Central memory CD8-positive, alpha-beta T cell (primary cell): ENCODE measurements around the gene RPLP2.

Experiments
- ATAC-seq: fragments of 150-1000 bp; cut with Tn5 transposase; replicated peaks from 2 replicates; pipeline ENCODE4 v1.10.0; 2022; ENCODE audit warnings: mild to moderate bottlenecking, moderate FRiP score, moderate number of reproducible peaks; ENCODE audit not compliant: poor library complexity, severe bottlenecking; ENCODE audit errors: extremely low read depth
- DNase-seq, 2 donors: peaks; one replicate each; pipeline ENCODE4 v3.0.0; 2021; ENCODE audit warnings: low spot score in 2 of 2
- H3K27ac Mint-ChIP-seq: one replicate; pipeline ENCODE4 v1.8.0; 2022; ENCODE audit warnings: low read depth, mild to moderate bottlenecking, moderate library complexity, mixed read lengths
- H3K27me3 Mint-ChIP-seq: one replicate; pipeline ENCODE4 v1.8.0; 2022; ENCODE audit warnings: mixed read lengths
- H3K36me3 Mint-ChIP-seq: one replicate; pipeline ENCODE4 v1.8.0; 2022; ENCODE audit warnings: mild to moderate bottlenecking, moderate library complexity, mixed read lengths; ENCODE audit not compliant: insufficient read depth
- H3K4me1 Mint-ChIP-seq: one replicate; pipeline ENCODE4 v1.8.0; 2022; ENCODE audit warnings: mixed read lengths
- H3K4me3 Mint-ChIP-seq: one replicate; pipeline ENCODE4 v1.8.0; 2022; ENCODE audit warnings: mild to moderate bottlenecking, moderate library complexity, mixed read lengths
- H3K9me3 Mint-ChIP-seq: one replicate; pipeline ENCODE4 v1.8.0; 2022; ENCODE audit warnings: mixed read lengths

RPLP2 gene

GRCh38 chr11:797296-798092 is 12.3 kb upstream of the RPLP2 start:
- peak; percentile 61 for ATAC-seq
- no peaks in the 10 kb centered on the region for H3K9me3 Mint-ChIP-seq
- H3K4me1 Mint-ChIP-seq, result peaks cover 15% of the 10 kb centered on the region
- H3K4me3 Mint-ChIP-seq, result peak overlapping the region; percentile 91
- no peaks in the 10 kb centered on the region for H3K27me3 Mint-ChIP-seq
- peak; percentile 56 to 76 for DNase-seq
- H3K27ac Mint-ChIP-seq, result peak overlapping the region; percentile 92
- peaks cover 17% of the 10 kb centered on the region for H3K36me3 Mint-ChIP-seq

GRCh38 chr11:798093-798713 is 11.6 kb upstream of the RPLP2 start, which contains the start of gene SLC25A22:
Gene SLC25A22, minus strand, starts transcription at chr11:798281. Its CDS starts 3,275 bp downstream, at chr11:795006.
- peak within 1 kb of the TSS; percentile 91 for H3K4me3 Mint-ChIP-seq
- peak within 1 kb of the TSS; percentile 92 for H3K27ac Mint-ChIP-seq
- H3K9me3 Mint-ChIP-seq, result no peaks in the 10 kb centered on the region
- peaks cover 14% of the 10 kb centered on the region for H3K36me3 Mint-ChIP-seq
- ATAC-seq, result peak; percentile 50
- peaks cover 15% of the 10 kb centered on the region for H3K4me1 Mint-ChIP-seq
- H3K27me3 Mint-ChIP-seq, result no peaks in the 10 kb centered on the region
- DNase-seq, result peak; percentile 77 to 81

GRCh38 chr11:799641-800316 is 10.0 kb upstream of the RPLP2 start:
- Mint-ChIP-seq H3K4me3 (no peak overlapping the region), H3K4me1 (peaks cover 15% of the 10 kb centered on the region), H3K27me3 (no peaks in the 10 kb centered on the region), H3K9me3 (no peaks in the 10 kb centered on the region), H3K27ac (no peak overlapping the region), H3K36me3 (peaks cover 13% of the 10 kb centered on the region)
- no peak for ATAC-seq
- DNase-seq, result no peak

GRCh38 chr11:800473-800872 is 9.3 kb upstream of the RPLP2 start:
- Mint-ChIP-seq H3K4me1 (peaks cover 15% of the 10 kb centered on the region), H3K9me3 (no peaks in the 10 kb centered on the region), H3K4me3 (no peak overlapping the region), H3K27me3 (no peaks in the 10 kb centered on the region), H3K27ac (no peak overlapping the region), H3K36me3 (peaks cover 11% of the 10 kb centered on the region)
- DNase-seq (no peak), ATAC-seq (no peak)

GRCh38 chr11:801097-801780 is 8.5 kb upstream of the RPLP2 start:
- DNase-seq (no peak), ATAC-seq (no peak)
- Mint-ChIP-seq H3K27ac (no peak overlapping the region), H3K9me3 (no peaks in the 10 kb centered on the region), H3K4me1 (peaks cover 10% of the 10 kb centered on the region), H3K36me3 (peaks cover 8% of the 10 kb centered on the region), H3K27me3 (no peaks in the 10 kb centered on the region), H3K4me3 (no peak overlapping the region)

GRCh38 chr11:802018-802617 is 7.6 kb upstream of the RPLP2 start:
- DNase-seq (no peak), ATAC-seq (no peak)
- Mint-ChIP-seq H3K27me3 (no peaks in the 10 kb centered on the region), H3K4me3 (no peak overlapping the region), H3K36me3 (peaks cover 9% of the 10 kb centered on the region), H3K4me1 (peaks cover 4% of the 10 kb centered on the region), H3K27ac (no peak overlapping the region), H3K9me3 (no peaks in the 10 kb centered on the region)

GRCh38 chr11:802693-803466 is 6.9 kb upstream of the RPLP2 start:
- Mint-ChIP-seq H3K9me3 (no peaks in the 10 kb centered on the region), H3K36me3 (peaks cover 7% of the 10 kb centered on the region), H3K27me3 (no peaks in the 10 kb centered on the region), H3K27ac (no peak overlapping the region), H3K4me1 (peaks cover 3% of the 10 kb centered on the region), H3K4me3 (peak overlapping the region; percentile 36)
- DNase-seq, result no peak
- ATAC-seq, result no peak

- Mint-ChIP-seq H3K27me3 (no peaks in the 10 kb centered on the region), H3K27ac (no peak overlapping the region), H3K4me1 (peaks cover 7% of the 10 kb centered on the region), H3K36me3 (peaks cover 7% of the 10 kb centered on the region), H3K4me3 (peak overlapping the region; percentile 76), H3K9me3 (no peaks in the 10 kb centered on the region)
- DNase-seq, result no peak
- no peak for ATAC-seq
Observed at GRCh38 chr11:803467-803742, 6.4 kb upstream of the RPLP2 start.

GRCh38 chr11:803770-804598 is 5.8 kb upstream of the RPLP2 start:
- H3K27ac Mint-ChIP-seq, result no peak overlapping the region
- no peaks in the 10 kb centered on the region for H3K9me3 Mint-ChIP-seq
- DNase-seq (no peak), ATAC-seq (no peak)
- no peaks in the 10 kb centered on the region for H3K27me3 Mint-ChIP-seq
- H3K4me3 Mint-ChIP-seq, result peak overlapping the region; percentile 76
- peaks cover 10% of the 10 kb centered on the region for H3K36me3 Mint-ChIP-seq
- H3K4me1 Mint-ChIP-seq, result peaks cover 12% of the 10 kb centered on the region

- H3K9me3 Mint-ChIP-seq, result no peaks in the 10 kb centered on the region
- H3K4me1 Mint-ChIP-seq, result peaks cover 14% of the 10 kb centered on the region
- DNase-seq (no peak), ATAC-seq (no peak)
- H3K36me3 Mint-ChIP-seq, result peaks cover 16% of the 10 kb centered on the region
- H3K4me3 Mint-ChIP-seq, result peak overlapping the region; percentile 76
- no peak overlapping the region for H3K27ac Mint-ChIP-seq
- no peaks in the 10 kb centered on the region for H3K27me3 Mint-ChIP-seq
Observed at GRCh38 chr11:804599-804964, 5.2 kb upstream of the RPLP2 start.
